Measurements from ENCODE around the gene MNT. TPM values are rescaled to one million over a fixed set of nuclear protein-coding genes. Genes with fewer than 3 reads are reported as not detected.
A peak's percentile ranks its signal among the peaks of the same experiment; 100 is the strongest.

MNT gene
- total RNA-seq, 1 donor from 2014 or later, result 10.4 TPM

DNA sequence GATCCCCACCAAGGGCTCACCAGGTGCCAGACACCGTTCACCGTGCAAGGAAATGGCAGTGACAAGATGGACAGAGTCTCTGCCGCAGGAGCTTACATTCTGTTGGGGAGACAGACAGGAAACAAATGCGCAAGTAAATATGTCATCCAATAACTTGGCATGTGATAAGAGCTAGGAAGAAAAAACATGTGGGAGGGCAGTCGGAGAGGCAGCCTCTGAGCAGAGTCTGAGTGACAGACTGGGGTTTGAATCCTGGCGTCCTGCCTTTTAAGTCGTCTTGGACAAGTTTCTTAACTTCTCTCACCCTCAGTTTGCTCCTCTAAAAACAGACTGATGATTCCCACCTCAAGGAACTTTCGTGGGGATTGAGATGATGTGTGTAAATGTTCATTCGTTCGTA, 56.3 kb downstream of the MNT start:
- intact Hi-C loops (cut with micrococcal nuclease), result no loop called here
- no peak for DNase-seq
- ATAC-seq, result no peak

- ATAC-seq, result no peak
- intact Hi-C loops (cut with micrococcal nuclease), result no loop called here
- DNase-seq, result no peak
These were observed 57.4 kb downstream of the MNT start for GRCh38 chr17:2343421-2343820.

- DNase-seq, result no peak
- intact Hi-C loops (cut with micrococcal nuclease), result no loop called here
- ATAC-seq, result no peak
These were observed 62.6 kb downstream of the MNT start for GRCh38 chr17:2338315-2338657.

GRCh38 chr17:2337544-2338314, 63.1 kb downstream of the MNT start:
- ATAC-seq (peak; percentile 50), DNase-seq (peak; percentile 80)
- intact Hi-C loops (cut with micrococcal nuclease), result no loop called here

DNA sequence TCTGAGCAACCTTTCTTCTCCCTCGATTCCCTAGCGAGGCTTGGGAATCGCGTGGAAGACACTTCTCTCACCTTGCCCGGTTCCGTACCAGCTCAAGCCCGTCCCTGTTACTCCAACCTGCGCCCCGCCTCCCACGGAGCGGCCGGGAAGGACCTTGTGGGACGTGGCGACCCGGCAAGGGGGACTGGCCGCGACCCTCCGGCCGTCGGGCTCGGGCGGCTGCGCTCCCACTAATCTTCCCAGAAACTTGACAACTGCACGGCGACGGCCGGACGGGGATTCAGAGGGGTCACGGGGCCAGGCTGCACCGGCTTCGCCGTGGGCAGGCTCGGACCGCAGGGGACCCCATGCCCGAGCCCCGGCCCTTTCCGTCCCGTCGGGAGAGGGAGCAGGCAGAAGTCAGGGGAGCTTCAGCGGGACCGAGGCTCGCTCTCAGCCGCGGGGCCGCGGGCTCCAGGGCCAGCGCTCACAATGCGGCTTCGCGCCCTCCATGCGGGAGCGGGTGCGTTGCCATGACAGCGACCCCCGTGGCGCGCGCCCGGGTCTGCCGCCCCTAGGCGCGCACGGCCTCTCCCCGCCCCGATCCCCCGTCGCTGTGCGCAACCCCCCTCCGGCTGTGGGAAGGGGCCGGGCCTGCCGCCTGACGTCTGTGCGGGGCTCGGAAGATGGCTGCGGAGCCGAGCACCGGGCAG, 63.9 kb downstream of the MNT start, which contains the start of gene SGSM2:
TSS of gene SGSM2 (plus strand) at position 650 of the 692 bp plus-strand sequence. CDS start 188 bp downstream, outside the sequence.
- intact Hi-C loops (cut with micrococcal nuclease), result no loop called here
- DNase-seq (peak; percentile 83), ATAC-seq (peak; percentile 83)

- intact Hi-C loops (cut with micrococcal nuclease), result no loop called here
- ATAC-seq, result peak; percentile 96
- DNase-seq, result peak; percentile 95
These were observed 64.5 kb downstream of the MNT start, which contains the start of gene TSR1 for GRCh38 chr17:2336215-2336851. TSS of gene TSR1 (minus strand) at chr17:2336457. CDS start at chr17:2336427, 30 bp downstream.

DNA sequence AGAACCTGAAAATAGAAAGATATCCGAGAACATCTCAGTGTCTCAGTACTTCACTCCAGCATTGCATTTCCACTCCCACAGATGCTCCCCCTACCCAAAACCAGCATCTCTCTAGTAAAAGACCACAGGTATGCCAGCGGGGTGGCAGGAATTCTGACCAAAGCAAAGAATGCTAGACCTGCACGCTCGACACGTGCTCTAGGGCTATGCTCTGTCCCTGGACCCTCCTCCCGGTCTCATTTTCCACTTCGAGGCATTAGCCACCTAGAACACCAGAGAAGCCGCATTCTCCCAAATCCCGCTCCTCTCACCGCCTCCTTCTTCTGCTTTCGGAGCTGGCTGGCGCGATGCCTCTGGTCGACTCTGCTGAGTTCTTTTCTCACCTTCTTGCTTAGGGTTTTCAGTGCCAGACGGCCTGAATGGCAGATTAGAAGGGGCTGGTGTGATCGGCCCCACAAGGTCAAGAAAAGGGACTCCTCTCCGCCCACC, 65.1 kb downstream of the MNT start:
- DNase-seq (peak; percentile 35), ATAC-seq (no peak)
- intact Hi-C loops (cut with micrococcal nuclease), result no loop called here

Other genes starting within 250 kb of the MNT start
- gene SMG6, start 97.3 kb downstream of the MNT start, total RNA-seq, result 18.2 TPM
- gene SRR, start 97.1 kb downstream of the MNT start, total RNA-seq, result 7.6 TPM
- 23.3 TPM for gene TSR1, start 64.6 kb downstream of the MNT start, total RNA-seq
- gene SGSM2, start 63.6 kb downstream of the MNT start, total RNA-seq, result 27.0 TPM
- 21.5 TPM for gene METTL16, start 110.8 kb upstream of the MNT start, total RNA-seq
- 107 TPM for gene PAFAH1B1, start 192.6 kb upstream of the MNT start, total RNA-seq

Data from left ventricle myocardium superior (tissue), 1 donor.